Fibroblast of villous mesenchyme (primary cell): Measurements from ENCODE around the gene SSR3. TPM values are rescaled to one million over a fixed set of nuclear protein-coding genes. Genes with fewer than 3 reads are reported as not detected.

Source experiments
- DNase-seq: peaks from one replicate; pipeline ENCODE4 v3.0.0-alpha.2; 2010; ENCODE audit warnings: low read depth
- H3K4me3 ChIP-seq: 2 replicates; pipeline ENCODE4 v1.5.1; 2011; ENCODE audit warnings: low read depth, mild to moderate bottlenecking, low read length
- total RNA-seq: library from RNA; depleted of rRNA; stranded (reverse); fragments of >200 nt; gene quantifications from 2 replicates; pipeline ENCODE4 v1.2.3, GENCODE V29; 2012
- TF ChIP-seq, protein P1 (sequence below): IDR thresholded peaks from 2 replicates; pipeline ENCODE4 v1.5.1; 2012; ENCODE audit warnings: low read depth, mild to moderate bottlenecking, low read length; ENCODE audit not compliant: insufficient read depth

SSR3 gene
- total RNA-seq, 1 donor: 446 TPM

DNA sequence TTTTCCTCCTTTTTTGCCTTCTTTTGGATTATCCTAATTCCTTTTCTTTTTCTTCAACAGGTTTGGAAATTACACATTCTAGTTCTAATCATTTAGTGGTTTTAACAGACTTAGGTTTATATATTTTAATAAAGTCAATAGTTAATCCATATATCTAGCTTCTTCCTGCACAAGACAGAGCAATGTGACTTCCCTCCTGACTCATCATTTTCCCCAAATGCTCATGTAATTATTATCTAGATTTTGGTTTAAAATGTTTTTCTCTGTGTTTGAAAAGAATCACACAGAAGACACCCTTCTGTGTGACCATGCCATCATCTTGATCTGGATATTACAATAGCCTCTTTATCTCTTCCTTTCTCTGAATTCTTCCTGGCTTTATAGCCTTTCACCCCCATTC lies 28.6 kb upstream of the SSR3 start:
- TF ChIP-seq, protein P1, sequence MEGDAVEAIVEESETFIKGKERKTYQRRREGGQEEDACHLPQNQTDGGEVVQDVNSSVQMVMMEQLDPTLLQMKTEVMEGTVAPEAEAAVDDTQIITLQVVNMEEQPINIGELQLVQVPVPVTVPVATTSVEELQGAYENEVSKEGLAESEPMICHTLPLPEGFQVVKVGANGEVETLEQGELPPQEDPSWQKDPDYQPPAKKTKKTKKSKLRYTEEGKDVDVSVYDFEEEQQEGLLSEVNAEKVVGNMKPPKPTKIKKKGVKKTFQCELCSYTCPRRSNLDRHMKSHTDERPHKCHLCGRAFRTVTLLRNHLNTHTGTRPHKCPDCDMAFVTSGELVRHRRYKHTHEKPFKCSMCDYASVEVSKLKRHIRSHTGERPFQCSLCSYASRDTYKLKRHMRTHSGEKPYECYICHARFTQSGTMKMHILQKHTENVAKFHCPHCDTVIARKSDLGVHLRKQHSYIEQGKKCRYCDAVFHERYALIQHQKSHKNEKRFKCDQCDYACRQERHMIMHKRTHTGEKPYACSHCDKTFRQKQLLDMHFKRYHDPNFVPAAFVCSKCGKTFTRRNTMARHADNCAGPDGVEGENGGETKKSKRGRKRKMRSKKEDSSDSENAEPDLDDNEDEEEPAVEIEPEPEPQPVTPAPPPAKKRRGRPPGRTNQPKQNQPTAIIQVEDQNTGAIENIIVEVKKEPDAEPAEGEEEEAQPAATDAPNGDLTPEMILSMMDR: no peak
- DNase-seq: no peak
- no peak overlapping the region for H3K4me3 ChIP-seq

DNA sequence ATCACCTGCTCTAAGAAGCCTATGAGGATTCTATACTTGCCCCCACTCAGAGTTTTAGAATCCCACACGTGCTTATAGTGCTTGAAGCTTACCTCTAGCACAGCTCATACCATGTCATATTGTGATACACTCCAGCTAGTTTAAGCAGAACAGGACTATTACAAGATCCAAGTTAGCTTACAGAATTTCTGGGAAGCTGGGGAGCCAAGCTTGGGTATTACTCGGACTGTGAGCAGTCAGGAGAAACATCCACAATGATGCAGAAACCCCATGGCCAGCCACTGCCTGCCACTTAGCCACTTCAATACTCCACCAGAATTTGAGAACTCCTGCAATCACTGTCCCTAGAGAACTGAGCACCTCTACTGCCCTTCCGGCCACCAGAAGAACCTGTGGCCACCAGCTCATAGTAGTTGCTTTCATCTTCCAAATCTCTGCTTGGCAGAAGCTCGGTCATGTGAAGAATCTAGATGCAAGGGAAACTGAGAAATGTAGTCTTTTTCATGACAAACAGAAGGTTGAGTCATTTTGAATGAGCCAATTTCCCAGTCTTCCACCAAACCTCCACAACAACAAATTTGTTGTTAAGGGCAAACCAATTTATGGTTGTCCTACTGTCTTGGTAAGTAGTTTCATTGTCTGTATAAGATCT lies 27.7 kb upstream of the SSR3 start:
- TF ChIP-seq, protein P1: no peak
- no peak for DNase-seq
- H3K4me3 ChIP-seq: no peak overlapping the region

DNA sequence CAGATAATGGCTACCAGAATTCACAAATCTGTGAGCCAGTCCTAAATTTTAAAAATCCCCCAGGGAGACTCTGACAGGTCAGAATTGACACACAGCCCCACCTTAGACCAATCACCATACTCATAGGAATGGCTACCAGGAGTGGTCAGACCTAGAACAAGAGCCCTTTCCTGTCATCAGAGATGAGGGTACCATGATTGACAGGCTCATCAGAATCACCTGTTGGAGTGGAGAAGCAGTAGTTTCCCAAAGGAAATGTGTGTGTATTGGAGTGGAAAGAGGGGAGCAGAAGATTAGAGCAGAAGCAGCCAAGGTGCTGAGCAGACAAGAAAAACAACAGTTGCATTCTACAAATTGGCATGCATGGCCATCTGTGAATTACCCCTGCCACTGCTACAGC lies 27.0 kb upstream of the SSR3 start:
- TF ChIP-seq, protein P1: no peak
- DNase-seq: no peak
- no peak overlapping the region for H3K4me3 ChIP-seq

DNA sequence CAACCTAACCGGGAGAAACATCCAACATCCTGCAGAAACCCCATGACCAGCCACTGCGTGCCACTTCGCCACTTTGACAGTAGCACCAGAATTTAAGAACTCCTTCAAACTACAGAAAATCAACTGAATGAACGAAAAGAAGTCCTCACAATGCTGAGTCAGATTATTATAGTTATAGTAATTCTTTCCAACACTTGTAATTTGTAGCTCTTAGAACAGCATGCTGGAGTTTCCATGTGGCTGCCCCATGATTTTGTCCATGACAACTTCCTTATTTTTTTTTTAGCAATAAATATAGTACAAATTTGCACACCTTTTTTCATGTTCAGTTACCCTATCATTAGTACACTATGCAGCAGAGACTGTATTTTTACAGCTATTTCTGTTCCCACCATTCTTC lies 26.1 kb upstream of the SSR3 start:
- TF ChIP-seq, protein P1: no peak
- H3K4me3 ChIP-seq: no peak overlapping the region
- DNase-seq: no peak

DNA sequence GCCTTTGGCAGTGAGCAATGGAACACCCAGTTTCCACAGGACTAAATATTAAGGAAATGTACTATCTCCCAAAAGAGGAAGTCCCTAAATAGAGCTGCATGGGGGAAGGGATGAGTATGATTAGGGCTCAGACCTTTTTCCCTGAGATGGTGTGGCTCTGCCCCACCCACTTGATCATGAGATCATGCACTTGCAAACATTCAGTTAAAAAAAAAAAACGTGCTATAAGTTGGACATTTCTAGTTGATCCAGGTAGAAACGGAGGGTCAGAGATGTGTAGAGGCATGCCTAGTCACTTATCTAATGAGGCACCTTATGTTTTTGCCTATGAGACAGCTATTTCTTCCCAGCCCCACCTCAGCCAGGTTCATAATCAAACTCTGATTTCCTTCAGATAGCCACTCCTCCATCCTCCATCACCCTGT lies 24.5 kb upstream of the SSR3 start:
- DNase-seq: no peak
- no peak overlapping the region for H3K4me3 ChIP-seq
- TF ChIP-seq, protein P1: no peak

DNA sequence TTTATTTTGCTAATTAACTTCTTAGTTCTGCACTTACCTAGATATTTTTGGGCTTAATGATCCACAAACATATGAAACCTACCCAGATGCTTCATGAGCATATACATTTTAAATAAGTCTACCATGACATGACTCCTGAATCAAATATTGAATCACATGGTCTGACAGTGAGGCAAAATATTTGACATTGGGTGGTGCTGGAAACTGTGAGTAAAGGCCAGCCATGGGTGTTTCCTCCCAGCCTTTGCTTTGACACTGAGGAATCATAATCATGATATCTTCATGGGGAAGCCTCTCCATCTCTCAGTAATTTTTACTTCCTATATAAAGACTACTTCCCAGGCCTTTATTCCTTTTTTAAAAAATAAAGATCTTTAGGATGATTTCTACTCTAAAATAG lies 22.8 kb upstream of the SSR3 start:
- H3K4me3 ChIP-seq: no peak overlapping the region
- no peak for DNase-seq
- TF ChIP-seq, protein P1: no peak
